ENCODE measurements around the gene PLCB3. TPM values are rescaled to one million over a fixed set of nuclear protein-coding genes. Genes with fewer than 3 reads are reported as not detected.

The PLCB3 gene
- total and polyA plus RNA-seq, 8 donors = 5.7 to 13.1 (median 6.9) TPM

- Histone ChIP-seq H3K9me3 (no peaks in the 10 kb centered on the region), H3K27ac (no peak overlapping the region), H3K27me3 (no peaks in the 10 kb centered on the region), H3K4me1 (no peaks in the 10 kb centered on the region), H3K4me3 (no peak overlapping the region), H3K36me3 (no peaks in the 10 kb centered on the region)
- intact Hi-C loops (cut with DNase I) = no loop called here
- peak in 2 of 6 donors; percentile 37 to 75 for DNase-seq
- no peak for FAIRE-seq
- ATAC-seq = no peak
- no peak for TF ChIP-seq CTCF (IDR thresholded peaks at IDR 0.05)
- 87 to 89% methylated on average over 29 to 30 of the region's 30 CpGs for WGBS, 2 donors
Observed at GRCh38 chr11:64211181-64211872, 40.0 kb upstream of the PLCB3 start.

GRCh38 chr11:64216879-64217278 is 34.5 kb upstream of the PLCB3 start:
- DNase-seq (peak in 1 of 6 donors; percentile 24), ATAC-seq (no peak), FAIRE-seq (no peak)
- Histone ChIP-seq H3K27me3 (no peaks in the 10 kb centered on the region), H3K27ac (no peak overlapping the region), H3K4me3 (no peak overlapping the region), H3K36me3 (no peaks in the 10 kb centered on the region), H3K9me3 (no peaks in the 10 kb centered on the region), H3K4me1 (peaks cover 10 to 16% (median 14%) of the 10 kb centered on the region in 3 donors)
- 91% methylated on average over 6 of the region's 6 CpGs for WGBS, 2 donors
- intact Hi-C loops (cut with DNase I) = no loop called here
- TF ChIP-seq CTCF (IDR thresholded peaks at IDR 0.05) = no peak

DNA sequence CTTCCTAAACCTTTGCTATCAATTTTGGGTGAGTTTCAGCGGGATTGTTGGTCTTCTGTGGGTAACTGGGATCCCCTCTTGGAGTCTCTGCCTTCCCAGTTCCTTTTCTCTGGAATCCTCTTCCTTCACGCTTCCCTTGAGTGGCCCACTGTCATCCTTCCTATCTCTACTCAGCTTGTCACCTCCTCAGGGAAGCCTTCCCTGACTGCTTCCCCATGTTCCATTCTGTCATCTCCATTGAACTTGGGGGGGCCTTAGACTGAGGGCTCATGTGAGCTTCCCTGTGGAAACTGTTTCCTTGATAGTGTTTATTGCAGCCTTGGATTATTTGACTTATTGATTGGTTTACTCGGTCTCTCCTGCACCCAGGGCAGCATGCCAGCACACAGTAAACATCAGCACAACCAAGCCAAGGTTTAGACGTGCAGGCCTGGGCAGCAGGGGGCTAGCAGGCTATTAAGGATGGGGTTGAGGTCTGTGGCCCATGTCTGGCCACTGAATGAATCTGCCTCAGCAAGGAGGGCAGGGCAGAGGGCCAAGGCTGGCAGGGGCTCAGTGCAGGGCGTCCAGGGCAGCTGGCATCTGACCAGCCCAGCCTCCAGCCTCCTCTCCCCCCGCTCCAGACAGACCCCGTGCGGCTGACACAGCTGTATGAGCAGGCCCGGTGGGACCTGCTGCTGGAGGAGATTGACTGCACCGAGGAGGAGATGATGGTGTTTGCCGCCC is 32.5 kb upstream of the PLCB3 start:
- Histone ChIP-seq H3K27me3 (no peaks in the 10 kb centered on the region), H3K36me3 (no peaks in the 10 kb centered on the region), H3K27ac (peak overlapping the region in 2 of 4 donors; percentile 33 to 59), H3K4me3 (no peak overlapping the region), H3K9me3 (no peaks in the 10 kb centered on the region), H3K4me1 (peaks cover 10 to 16% (median 14%) of the 10 kb centered on the region in 3 donors)
- TF ChIP-seq CTCF (IDR thresholded peaks at IDR 0.05) = no peak
- ATAC-seq (peak; percentile 75 to 84 (median 81)), FAIRE-seq (no peak), DNase-seq (peak; percentile 77 to 94 (median 84))
- intact Hi-C loops (cut with DNase I) = no loop called here
- 29 to 33% methylated on average over 11 of the region's 11 CpGs for WGBS, 2 donors

DNA sequence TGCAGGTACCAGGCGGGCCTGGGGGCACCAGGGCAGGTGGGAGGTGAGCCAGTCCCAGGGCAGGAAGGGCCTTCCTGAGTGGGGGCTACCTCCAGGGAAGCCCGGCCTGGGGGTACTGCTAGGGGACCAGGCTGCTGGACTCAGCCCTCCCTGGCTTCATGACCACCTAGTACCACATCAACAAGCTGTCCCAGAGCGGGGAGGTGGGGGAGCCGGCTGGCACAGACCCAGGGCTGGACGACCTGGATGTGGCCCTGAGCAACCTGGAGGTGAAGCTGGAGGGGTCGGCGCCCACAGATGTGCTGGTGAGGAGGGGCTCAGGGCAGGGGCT is 32.0 kb upstream of the PLCB3 start:
- DNase-seq (peak in 2 of 6 donors; percentile 63 to 84), ATAC-seq (peak in 1 of 4 donors; percentile 8), FAIRE-seq (no peak)
- intact Hi-C loops (cut with DNase I) = no loop called here
- H3K36me3 ChIP-seq = no peaks in the 10 kb centered on the region
- H3K27me3 ChIP-seq = no peaks in the 10 kb centered on the region
- WGBS, 2 donors = 52 to 55% methylated on average over 7 of the region's 7 CpGs
- H3K4me1 ChIP-seq = peaks cover 10 to 16% (median 14%) of the 10 kb centered on the region in 3 donors
- peak overlapping the region in 2 of 4 donors; percentile 33 to 59 for H3K27ac ChIP-seq
- H3K4me3 ChIP-seq = no peak overlapping the region
- no peak for TF ChIP-seq CTCF (IDR thresholded peaks at IDR 0.05)
- no peaks in the 10 kb centered on the region for H3K9me3 ChIP-seq

DNA sequence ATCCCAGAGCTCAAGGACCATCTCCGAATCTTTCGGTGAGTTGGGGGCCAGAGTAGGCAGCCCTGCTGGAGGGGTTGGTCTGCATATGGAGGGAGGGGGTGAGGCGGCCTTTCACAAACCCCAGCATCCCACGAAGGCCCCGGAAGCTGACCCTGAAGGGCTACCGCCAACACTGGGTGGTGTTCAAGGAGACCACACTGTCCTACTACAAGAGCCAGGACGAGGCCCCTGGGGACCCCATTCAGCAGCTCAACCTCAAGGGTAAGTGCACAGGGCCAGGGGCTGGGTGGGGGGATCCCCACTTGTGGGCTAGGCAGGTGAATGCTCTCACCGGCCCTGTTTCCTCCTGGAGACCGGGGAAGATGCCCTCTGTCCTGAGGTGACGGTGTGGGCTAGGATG is 31.6 kb upstream of the PLCB3 start:
- no peak for FAIRE-seq
- intact Hi-C loops (cut with DNase I) = no loop called here
- no peak overlapping the region for H3K27ac ChIP-seq
- no peaks in the 10 kb centered on the region for H3K36me3 ChIP-seq
- DNase-seq = peak in 2 of 6 donors; percentile 18 to 70
- H3K27me3 ChIP-seq = no peaks in the 10 kb centered on the region
- H3K4me3 ChIP-seq = no peak overlapping the region
- ATAC-seq = no peak
- WGBS, 2 donors = 88 to 92% methylated on average over 9 to 10 of the region's 10 CpGs
- peaks cover 10 to 16% (median 14%) of the 10 kb centered on the region in 3 donors for H3K4me1 ChIP-seq
- no peak for TF ChIP-seq CTCF (IDR thresholded peaks at IDR 0.05)
- H3K9me3 ChIP-seq = no peaks in the 10 kb centered on the region
